ENCODE data around the gene COA5.

COA5 gene

GRCh38 chr2:98559581-98559980 is 48.7 kb downstream of the COA5 start:
- in situ Hi-C loops (cut with MboI; ENCODE audit: low pct_unique_long_range_greater_than_20kb, low sequenced_read_pairs, unreplicated experiment): no loop called here
- no peak for DNase-seq (ENCODE audit: low spot score)

GRCh38 chr2:98558852-98559530 is 49.3 kb downstream of the COA5 start:
- in situ Hi-C loops (cut with MboI; ENCODE audit: low pct_unique_long_range_greater_than_20kb, low sequenced_read_pairs, unreplicated experiment): no loop called here
- TF ChIP-seq CTCF (IDR thresholded peaks at IDR 0.05; ENCODE audit: extremely low read depth, insufficient read depth, missing control alignments): no peak
- no peak for DNase-seq (ENCODE audit: low spot score)

More at GRCh38 chr2:98559581-98559980, 48.7 kb downstream of the COA5 start:
- TF ChIP-seq CTCF (IDR thresholded peaks at IDR 0.05; ENCODE audit: extremely low read depth, insufficient read depth, missing control alignments): no peak

DNA sequence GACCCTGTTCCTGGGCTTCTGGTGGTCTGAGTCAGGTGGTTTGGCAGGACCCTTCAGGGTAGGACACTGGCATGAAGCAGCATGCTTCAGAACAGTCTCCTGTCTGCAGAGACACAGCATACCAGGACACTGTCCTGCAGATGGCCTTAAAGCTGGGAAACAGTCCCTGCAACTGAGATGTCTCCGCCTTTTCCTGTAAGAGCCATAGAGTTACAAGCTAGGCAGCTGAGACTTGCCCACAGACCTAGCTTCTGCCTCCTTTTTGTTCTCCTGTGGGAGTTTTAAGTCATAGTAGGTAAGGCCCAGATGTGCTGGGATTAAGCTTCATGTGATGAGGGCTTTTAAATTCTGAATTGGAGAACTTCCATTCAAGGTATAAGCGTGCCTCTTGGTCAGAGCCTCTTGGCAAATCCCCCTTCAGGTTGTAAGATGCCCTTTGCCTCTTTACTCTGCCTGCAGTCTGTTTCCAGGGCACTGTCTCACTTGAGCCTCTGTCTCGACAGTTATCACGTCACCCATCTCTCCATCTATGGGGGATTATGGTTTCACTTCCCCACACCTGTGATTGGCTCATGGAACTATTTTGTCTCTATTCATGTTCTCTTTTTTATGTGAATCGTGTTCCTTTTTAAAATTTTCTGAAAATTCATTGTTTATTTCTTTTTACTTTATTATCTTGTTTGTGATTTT is 51.8 kb downstream of the COA5 start:
- in situ Hi-C loops (cut with MboI; ENCODE audit: low pct_unique_long_range_greater_than_20kb, low sequenced_read_pairs, unreplicated experiment): no loop called here
- no peak for TF ChIP-seq CTCF (IDR thresholded peaks at IDR 0.05; ENCODE audit: extremely low read depth, insufficient read depth, missing control alignments)
- DNase-seq (ENCODE audit: low spot score): peak; percentile 77

DNA sequence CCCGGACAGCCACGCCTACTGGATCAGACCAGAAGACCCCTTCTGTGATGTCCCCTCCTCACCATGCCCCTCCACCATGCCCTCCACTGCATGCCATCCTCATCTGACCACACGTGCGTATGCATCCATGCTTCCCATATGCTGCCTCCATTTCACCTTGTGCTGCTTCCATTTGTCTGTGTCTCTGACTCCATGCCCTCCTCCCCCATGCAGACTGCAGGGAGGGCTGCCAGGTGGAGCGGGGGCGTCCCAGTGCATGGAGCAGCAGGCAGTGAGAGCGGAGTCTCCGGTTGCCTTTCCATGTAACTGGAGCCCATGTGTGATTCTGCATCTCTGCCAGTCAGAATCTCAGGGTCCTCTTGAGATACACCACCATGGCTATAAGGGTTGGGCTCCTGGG is 52.6 kb downstream of the COA5 start:
- no peak for TF ChIP-seq CTCF (IDR thresholded peaks at IDR 0.05; ENCODE audit: extremely low read depth, insufficient read depth, missing control alignments)
- in situ Hi-C loops (cut with MboI; ENCODE audit: low pct_unique_long_range_greater_than_20kb, low sequenced_read_pairs, unreplicated experiment): no loop called here
- no peak for DNase-seq (ENCODE audit: low spot score)

GRCh38 chr2:98554116-98554861 is 54.0 kb downstream of the COA5 start:
- TF ChIP-seq CTCF (IDR thresholded peaks at IDR 0.05; ENCODE audit: extremely low read depth, insufficient read depth, missing control alignments): no peak
- no peak for DNase-seq (ENCODE audit: low spot score)
- in situ Hi-C loops (cut with MboI; ENCODE audit: low pct_unique_long_range_greater_than_20kb, low sequenced_read_pairs, unreplicated experiment): no loop called here

GRCh38 chr2:98552499-98553179 is 55.7 kb downstream of the COA5 start:
- no peak for TF ChIP-seq CTCF (IDR thresholded peaks at IDR 0.05; ENCODE audit: extremely low read depth, insufficient read depth, missing control alignments)
- DNase-seq (ENCODE audit: low spot score): no peak

More at GRCh38 chr2:98552499-98553179, 55.7 kb downstream of the COA5 start:
- in situ Hi-C loops (cut with MboI; ENCODE audit: low pct_unique_long_range_greater_than_20kb, low sequenced_read_pairs, unreplicated experiment): no loop called here

All from GM13977 (cell line).